Measurements from ENCODE around the gene RSPO3. TPM values are rescaled to one million over a fixed set of nuclear protein-coding genes. Genes with fewer than 3 reads are reported as not detected.
"Not testable (repeated sequence)": the region's sequence is repeated elsewhere in the genome, so short reads cannot be mapped to it uniquely, and the experiment has no call there.

The RSPO3 gene
- total RNA-seq, 1 donor from 2014 or later, result 0.53 TPM

- no peak overlapping the region for H3K4me3 ChIP-seq
- H3K4me1 ChIP-seq, result no peaks in the 10 kb centered on the region
- no peak for DNase-seq (ENCODE audit: low spot score in 2 of 2)
- H3K27ac ChIP-seq, result no peak overlapping the region
- H3K27me3 ChIP-seq, result no peaks in the 10 kb centered on the region
- H3K36me3 ChIP-seq, result no peaks in the 10 kb centered on the region
- intact Hi-C loops (cut with DNase I), result no loop called here
- no peaks in the 10 kb centered on the region for H3K9me3 ChIP-seq
- no peak for TF ChIP-seq CTCF (IDR thresholded peaks at IDR 0.05)
Measured at GRCh38 chr6:127090051-127090450, 28.4 kb upstream of the RSPO3 start.

DNA sequence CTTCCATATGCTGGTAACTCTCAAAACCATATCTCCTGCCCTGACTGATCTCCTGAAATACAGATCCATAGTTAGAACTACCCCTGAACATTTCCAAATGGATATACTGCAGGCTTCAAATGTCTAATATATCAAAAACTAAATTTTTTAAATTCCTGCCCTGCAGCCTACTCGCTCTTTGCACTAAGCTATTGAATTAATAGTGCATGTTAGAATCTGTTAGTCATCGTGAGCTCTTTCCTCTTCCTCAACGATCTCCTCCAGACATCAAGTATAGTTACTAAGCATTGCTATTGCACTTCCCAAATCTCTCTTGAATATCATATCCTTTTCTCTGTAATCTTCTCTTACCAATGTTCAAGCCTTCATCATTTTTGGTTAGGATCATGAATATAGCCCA lies 26.0 kb upstream of the RSPO3 start:
- intact Hi-C loops (cut with DNase I), result no loop called here
- TF ChIP-seq CTCF (IDR thresholded peaks at IDR 0.05), result no peak

DNA sequence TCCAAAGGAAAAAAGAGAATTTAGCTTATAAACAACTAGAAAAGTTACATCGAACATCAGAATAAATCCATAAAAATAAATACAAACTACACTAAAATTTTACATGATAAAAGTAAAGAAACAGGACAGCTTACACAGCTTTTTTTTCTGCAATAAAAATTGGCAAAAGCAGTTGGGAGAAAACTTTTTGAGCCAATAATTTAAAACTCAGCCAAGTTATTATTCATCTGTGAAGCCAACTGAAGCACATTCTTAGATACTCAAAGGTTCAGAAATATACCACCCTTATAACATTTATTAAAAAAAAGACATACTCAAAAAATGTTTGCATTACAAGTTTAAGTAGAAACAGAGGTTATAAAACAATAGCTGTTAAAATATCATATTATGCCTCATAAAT lies 23.7 kb upstream of the RSPO3 start:
- Histone ChIP-seq H3K27me3 (no peaks in the 10 kb centered on the region), H3K36me3 (no peaks in the 10 kb centered on the region), H3K4me1 (no peaks in the 10 kb centered on the region), H3K9me3 (no peaks in the 10 kb centered on the region), H3K27ac (no peak overlapping the region), H3K4me3 (no peak overlapping the region)
- TF ChIP-seq CTCF (IDR thresholded peaks at IDR 0.05), result no peak
- DNase-seq (ENCODE audit: low spot score in 2 of 2), result no peak
- intact Hi-C loops (cut with DNase I), result no loop called here

More for the DNA sequence above, 26.0 kb upstream of the RSPO3 start:
- Histone ChIP-seq H3K27me3 (no peaks in the 10 kb centered on the region), H3K36me3 (no peaks in the 10 kb centered on the region), H3K9me3 (no peaks in the 10 kb centered on the region), H3K4me1 (no peaks in the 10 kb centered on the region), H3K27ac (no peak overlapping the region), H3K4me3 (no peak overlapping the region)
- DNase-seq (ENCODE audit: low spot score in 2 of 2), result no peak

DNA sequence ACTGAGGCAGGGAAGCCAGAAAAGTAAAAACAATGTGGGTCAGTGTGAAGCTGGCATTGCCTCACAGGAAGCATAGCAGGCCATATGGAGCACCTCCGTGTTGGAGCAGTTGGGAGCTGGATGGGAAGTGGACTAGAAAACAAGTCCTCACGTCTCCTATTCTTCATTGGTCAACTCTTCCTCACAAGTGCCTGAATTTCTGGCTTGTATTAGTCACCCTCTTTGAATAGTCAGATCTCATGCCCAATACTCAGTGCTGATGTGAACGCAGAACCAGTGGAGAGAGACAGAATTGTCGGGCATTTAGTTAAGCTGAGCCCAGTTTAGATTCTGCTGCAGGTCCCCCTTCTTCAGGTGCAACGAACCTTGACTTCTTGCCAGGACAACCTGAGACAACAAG lies 22.3 kb upstream of the RSPO3 start:
- Histone ChIP-seq H3K4me1 (no peaks in the 10 kb centered on the region), H3K27ac (no peak overlapping the region), H3K27me3 (no peaks in the 10 kb centered on the region), H3K9me3 (no peaks in the 10 kb centered on the region), H3K36me3 (no peaks in the 10 kb centered on the region), H3K4me3 (no peak overlapping the region)
- no peak for DNase-seq (ENCODE audit: low spot score in 2 of 2)
- intact Hi-C loops (cut with DNase I), result no loop called here
- no peak for TF ChIP-seq CTCF (IDR thresholded peaks at IDR 0.05)

DNA sequence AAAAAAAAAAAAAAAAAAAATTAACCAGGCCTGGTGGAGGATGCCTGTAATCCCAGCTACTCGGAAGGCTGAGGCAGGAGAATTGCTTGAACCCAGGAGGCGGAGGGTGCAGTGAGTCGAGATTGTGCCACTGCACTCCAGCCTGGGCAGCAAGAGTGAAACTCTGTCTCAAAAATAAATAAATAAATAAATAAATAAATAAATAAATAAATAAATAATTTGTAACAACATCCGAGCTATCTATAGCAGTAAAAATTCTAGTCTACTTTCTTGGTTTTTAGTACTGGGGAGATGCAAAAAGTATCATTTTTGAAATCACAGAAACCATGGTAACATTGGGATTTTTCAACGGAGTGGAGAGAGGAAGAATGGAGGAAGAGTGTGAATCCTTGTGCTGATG lies 21.0 kb upstream of the RSPO3 start:
- DNase-seq (ENCODE audit: low spot score in 2 of 2); H3K27ac ChIP-seq; H3K4me3 ChIP-seq; intact Hi-C loops (cut with DNase I); H3K4me1 ChIP-seq; H3K36me3 ChIP-seq; H3K9me3 ChIP-seq; H3K27me3 ChIP-seq: not testable (repeated sequence)

GRCh38 chr6:127100510-127101140 lies 17.8 kb upstream of the RSPO3 start:
- H3K27ac ChIP-seq, result no peak overlapping the region
- no peaks in the 10 kb centered on the region for H3K27me3 ChIP-seq
- no peak for TF ChIP-seq CTCF (IDR thresholded peaks at IDR 0.05)
- H3K4me1 ChIP-seq, result no peaks in the 10 kb centered on the region
- intact Hi-C loops (cut with DNase I), result no loop called here
- no peaks in the 10 kb centered on the region for H3K36me3 ChIP-seq
- no peak overlapping the region for H3K4me3 ChIP-seq
- no peak for DNase-seq (ENCODE audit: low spot score in 2 of 2)
- H3K9me3 ChIP-seq, result no peaks in the 10 kb centered on the region

Data from ascending aorta (tissue), 2 donors.